ENCODE data around the gene CCDC60.

Gene CCDC60

GRCh38 chr12:119576915-119577314 is 242.4 kb downstream of the CCDC60 start:
- no peaks in the 10 kb centered on the region for H4K20me1 ChIP-seq (ENCODE audit: insufficient read depth)
- H3K4me1 ChIP-seq (ENCODE audit: low read depth, poor library complexity, severe bottlenecking) = no peaks in the 10 kb centered on the region
- H3K4me3 ChIP-seq (IDR thresholded peaks at IDR 0.05; ENCODE audit: insufficient read depth, low read depth, low read length) = no peak overlapping the region
- H3K27ac ChIP-seq = no peak overlapping the region
- H3K9ac ChIP-seq = no peak overlapping the region
- H3K36me3 ChIP-seq (ENCODE audit: insufficient read depth) = no peaks in the 10 kb centered on the region
- H3K4me2 ChIP-seq = no peak overlapping the region
- no peak overlapping the region for H2AFZ ChIP-seq (ENCODE audit: low read depth)
- no peaks in the 10 kb centered on the region for H3K79me2 ChIP-seq (ENCODE audit: insufficient read depth, low read depth)
- TF ChIP-seq, protein P1, sequence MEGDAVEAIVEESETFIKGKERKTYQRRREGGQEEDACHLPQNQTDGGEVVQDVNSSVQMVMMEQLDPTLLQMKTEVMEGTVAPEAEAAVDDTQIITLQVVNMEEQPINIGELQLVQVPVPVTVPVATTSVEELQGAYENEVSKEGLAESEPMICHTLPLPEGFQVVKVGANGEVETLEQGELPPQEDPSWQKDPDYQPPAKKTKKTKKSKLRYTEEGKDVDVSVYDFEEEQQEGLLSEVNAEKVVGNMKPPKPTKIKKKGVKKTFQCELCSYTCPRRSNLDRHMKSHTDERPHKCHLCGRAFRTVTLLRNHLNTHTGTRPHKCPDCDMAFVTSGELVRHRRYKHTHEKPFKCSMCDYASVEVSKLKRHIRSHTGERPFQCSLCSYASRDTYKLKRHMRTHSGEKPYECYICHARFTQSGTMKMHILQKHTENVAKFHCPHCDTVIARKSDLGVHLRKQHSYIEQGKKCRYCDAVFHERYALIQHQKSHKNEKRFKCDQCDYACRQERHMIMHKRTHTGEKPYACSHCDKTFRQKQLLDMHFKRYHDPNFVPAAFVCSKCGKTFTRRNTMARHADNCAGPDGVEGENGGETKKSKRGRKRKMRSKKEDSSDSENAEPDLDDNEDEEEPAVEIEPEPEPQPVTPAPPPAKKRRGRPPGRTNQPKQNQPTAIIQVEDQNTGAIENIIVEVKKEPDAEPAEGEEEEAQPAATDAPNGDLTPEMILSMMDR (conservative IDR thresholded peaks at IDR 0.05; ENCODE audit: low read depth, low read length) = no peak
- H3K27me3 ChIP-seq (ENCODE audit: insufficient read depth, low read depth) = no peaks in the 10 kb centered on the region

DNA sequence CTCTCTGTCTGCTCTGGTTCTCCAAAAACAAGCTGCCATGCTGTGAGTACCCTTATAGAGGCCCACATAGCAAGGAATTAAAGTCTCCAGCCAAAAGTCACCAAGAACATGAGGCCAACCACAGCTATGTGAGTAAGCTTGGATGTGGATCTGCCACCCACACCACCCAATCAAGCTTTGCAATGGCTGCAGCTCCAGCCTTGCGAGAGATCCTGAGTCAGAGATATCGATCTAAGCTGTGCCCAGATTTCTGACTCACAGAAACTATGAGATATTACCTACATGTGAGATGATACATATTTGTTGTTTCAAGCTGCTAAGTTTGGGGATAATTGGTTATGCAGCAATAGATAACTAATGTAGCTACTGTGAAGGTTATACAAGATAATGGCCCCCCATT is 243.6 kb downstream of the CCDC60 start:
- Histone ChIP-seq H3K27ac (no peak overlapping the region), H3K4me1 (ENCODE audit: low read depth, poor library complexity, severe bottlenecking) (no peaks in the 10 kb centered on the region), H3K79me2 (ENCODE audit: insufficient read depth, low read depth) (no peaks in the 10 kb centered on the region), H3K4me3 (IDR thresholded peaks at IDR 0.05; ENCODE audit: insufficient read depth, low read depth, low read length) (no peak overlapping the region), H3K27me3 (ENCODE audit: insufficient read depth, low read depth) (no peaks in the 10 kb centered on the region), H3K4me2 (no peak overlapping the region), H3K9ac (no peak overlapping the region), H4K20me1 (ENCODE audit: insufficient read depth) (no peaks in the 10 kb centered on the region), H3K36me3 (ENCODE audit: insufficient read depth) (no peaks in the 10 kb centered on the region), H2AFZ (ENCODE audit: low read depth) (no peak overlapping the region)
- TF ChIP-seq, protein P1 (conservative IDR thresholded peaks at IDR 0.05; ENCODE audit: low read depth, low read length) = no peak

DNA sequence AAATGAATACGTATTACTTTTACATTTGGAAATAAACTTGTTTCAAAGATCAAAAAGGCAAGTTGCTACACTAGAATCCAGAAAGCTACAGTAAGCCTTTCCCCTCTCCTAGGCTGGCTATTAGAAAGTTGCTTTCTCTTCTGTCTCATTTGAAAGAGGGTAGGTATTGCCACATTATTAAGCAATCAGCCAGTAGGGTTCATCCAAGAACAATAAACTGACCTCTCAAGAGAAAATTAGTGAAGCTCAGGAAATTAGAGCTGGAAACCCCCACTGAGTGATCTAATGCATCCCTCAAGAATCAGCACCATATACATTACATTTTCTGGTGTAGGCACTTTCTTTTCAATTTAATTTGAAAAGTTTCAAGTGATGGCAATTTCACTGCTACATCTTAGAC is 254.6 kb downstream of the CCDC60 start:
- no peaks in the 10 kb centered on the region for H3K79me2 ChIP-seq (ENCODE audit: insufficient read depth, low read depth)
- no peaks in the 10 kb centered on the region for H3K36me3 ChIP-seq (ENCODE audit: insufficient read depth)
- no peak overlapping the region for H2AFZ ChIP-seq (ENCODE audit: low read depth)
- no peaks in the 10 kb centered on the region for H3K27me3 ChIP-seq (ENCODE audit: insufficient read depth, low read depth)
- no peak overlapping the region for H3K4me3 ChIP-seq (IDR thresholded peaks at IDR 0.05; ENCODE audit: insufficient read depth, low read depth, low read length)
- no peak overlapping the region for H3K27ac ChIP-seq
- TF ChIP-seq, protein P1 (conservative IDR thresholded peaks at IDR 0.05; ENCODE audit: low read depth, low read length) = no peak
- no peak overlapping the region for H3K9ac ChIP-seq
- H3K4me2 ChIP-seq = no peak overlapping the region
- no peaks in the 10 kb centered on the region for H4K20me1 ChIP-seq (ENCODE audit: insufficient read depth)
- H3K4me1 ChIP-seq (ENCODE audit: low read depth, poor library complexity, severe bottlenecking) = no peaks in the 10 kb centered on the region

DNA sequence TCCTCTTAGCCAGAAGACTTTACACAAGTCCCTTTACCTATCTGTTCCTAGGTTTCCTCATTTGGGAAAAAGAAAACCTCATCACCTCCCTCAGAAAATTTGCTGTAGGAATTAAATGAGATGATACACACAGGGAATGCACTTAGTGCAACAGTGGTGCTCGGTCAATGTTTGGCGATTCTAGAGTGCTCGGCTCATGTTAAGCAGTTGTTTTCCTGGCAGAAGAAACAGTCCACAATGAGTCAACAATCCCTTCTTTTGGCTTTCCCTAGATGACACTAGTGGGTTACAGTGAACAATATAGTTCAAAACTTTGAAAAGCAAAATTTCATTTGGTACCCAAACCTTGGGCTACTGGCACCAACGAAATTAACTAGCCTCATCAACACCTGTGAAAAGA is 255.1 kb downstream of the CCDC60 start:
- no peak overlapping the region for H2AFZ ChIP-seq (ENCODE audit: low read depth)
- H3K4me1 ChIP-seq (ENCODE audit: low read depth, poor library complexity, severe bottlenecking) = no peaks in the 10 kb centered on the region
- no peak overlapping the region for H3K9ac ChIP-seq
- TF ChIP-seq, protein P1 (conservative IDR thresholded peaks at IDR 0.05; ENCODE audit: low read depth, low read length) = no peak
- no peaks in the 10 kb centered on the region for H3K79me2 ChIP-seq (ENCODE audit: insufficient read depth, low read depth)
- H3K36me3 ChIP-seq (ENCODE audit: insufficient read depth) = no peaks in the 10 kb centered on the region
- no peak overlapping the region for H3K4me3 ChIP-seq (IDR thresholded peaks at IDR 0.05; ENCODE audit: insufficient read depth, low read depth, low read length)
- no peaks in the 10 kb centered on the region for H4K20me1 ChIP-seq (ENCODE audit: insufficient read depth)
- H3K27ac ChIP-seq = no peak overlapping the region
- H3K27me3 ChIP-seq (ENCODE audit: insufficient read depth, low read depth) = no peaks in the 10 kb centered on the region
- no peak overlapping the region for H3K4me2 ChIP-seq
